HepG2 (cell line): ENCODE measurements around the gene SH2D3C. TPM values are rescaled to one million over a fixed set of nuclear protein-coding genes. Genes with fewer than 3 reads are reported as not detected.

Source experiments
- CENPX ChIP-seq: sonication (generic); formaldehyde crosslinking; IDR thresholded peaks from 2 replicates; pipeline ENCODE4 v1.9.0; 2021; ENCODE audit warnings: mild to moderate bottlenecking, missing genetic modification reagents, moderate library complexity
- FLYWCH1 ChIP-seq: sonication (generic); formaldehyde crosslinking; IDR thresholded peaks from 2 replicates; pipeline ENCODE4 v1.8.1; 2023; ENCODE audit warnings: mild to moderate bottlenecking, missing genetic modification reagents
- LRRFIP1 ChIP-seq: sonication (generic); formaldehyde crosslinking; conservative IDR thresholded peaks from 2 replicates; pipeline ENCODE4 v1.4.0; 2020; ENCODE audit warnings: missing genetic modification reagents
- MXD1 ChIP-seq: sonication (generic); formaldehyde crosslinking; IDR thresholded peaks from 2 replicates; pipeline ENCODE4 v1.4.0; 2020; ENCODE audit warnings: mild to moderate bottlenecking, missing genetic modification reagents
- POLR2G ChIP-seq: fragments of 200-400 bp; formaldehyde crosslinking; IDR thresholded peaks from 2 replicates; pipeline ENCODE4 v1.6.1; 2018; ENCODE audit warnings: mild to moderate bottlenecking, low read depth, low read length, moderate library complexity
- SMAD3 ChIP-seq: sonication (generic); formaldehyde crosslinking; IDR thresholded peaks from 2 replicates; pipeline ENCODE4 v1.4.0; 2020; ENCODE audit warnings: missing genetic modification reagents
- ZBTB38 ChIP-seq: sonication (generic); formaldehyde crosslinking; IDR thresholded peaks from 2 replicates; pipeline ENCODE4 v1.5.1; 2020; ENCODE audit warnings: mild to moderate bottlenecking, missing genetic modification reagents
- ZFY ChIP-seq: sonication (generic); formaldehyde crosslinking; IDR thresholded peaks from 2 replicates; pipeline ENCODE4 v1.4.0; 2020; ENCODE audit warnings: missing genetic modification reagents
- ZNF510 ChIP-seq: sonication (generic); formaldehyde crosslinking; IDR thresholded peaks from 2 replicates; pipeline ENCODE4 v1.4.0; 2020; ENCODE audit warnings: low read depth, mild to moderate bottlenecking, missing genetic modification reagents
- ZNF839 ChIP-seq: sonication (generic); formaldehyde crosslinking; IDR thresholded peaks from 2 replicates; pipeline ENCODE4 v1.4.0; 2020; ENCODE audit warnings: missing genetic modification reagents, mild to moderate bottlenecking, borderline replicate concordance
- polyA plus RNA-seq, 8 experiments: library from polyadenylated mRNA; depleted of rRNA in 3 of 8; stranded (reverse) in 7 of 8; unstranded in 1 of 8; fragments of >200 nt; fragmentation: Illumina TruSeq in 4 of 8; extraction: Trizol in 4 of 8; gene quantifications; 2 replicates each; pipeline versions ENCODE4 v1.2.1 to v1.2.3, GENCODE V29; 2011 to 2016; ENCODE audit warnings: low read depth in 4 of 8, missing spikeins in 1 of 8, mixed read lengths in 1 of 8; ENCODE audit not compliant: insufficient read depth in 1 of 8
- total RNA-seq, 5 experiments: library from RNA; depleted of rRNA; stranded (reverse); fragments of >200 nt; fragmentation: Illumina TruSeq; extraction: Trizol; gene quantifications; 2 replicates each; pipeline ENCODE4 v1.2.3, GENCODE V29; 2016; ENCODE audit warnings: low read depth in 1 of 5
- TF ChIP-seq, protein P1 (sequence below): sonication (generic); formaldehyde crosslinking; IDR thresholded peaks from 2 replicates; pipeline ENCODE4 v1.4.0; 2020; ENCODE audit warnings: missing genetic modification reagents
- TF ChIP-seq, protein P2 (sequence below): sonication (generic); formaldehyde crosslinking; IDR thresholded peaks from 2 replicates; pipeline ENCODE4 v1.4.0; 2020; ENCODE audit warnings: missing genetic modification reagents, borderline replicate concordance
- TF ChIP-seq, protein P3 (sequence below): IDR thresholded peaks from 2 replicates; pipeline ENCODE4 v1.6.1; 2012; ENCODE audit warnings: inconsistent platforms
- TF ChIP-seq, protein P4 (sequence below): sonication (generic); formaldehyde crosslinking; IDR thresholded peaks from 2 replicates; pipeline ENCODE4 v1.8.1; 2023; ENCODE audit warnings: mild to moderate bottlenecking, missing genetic modification reagents
- TF ChIP-seq, protein P5 (sequence below): sonication (generic); formaldehyde crosslinking; IDR thresholded peaks from 2 replicates; pipeline ENCODE4 v1.5.1; 2020; ENCODE audit warnings: mild to moderate bottlenecking, missing genetic modification reagents, moderate library complexity

The SH2D3C gene
- total and polyA plus RNA-seq, 2 of the 13 experiments (the other 11 are each of a cell fraction or from before 2014, with no cell fraction given), result not detected

DNA sequence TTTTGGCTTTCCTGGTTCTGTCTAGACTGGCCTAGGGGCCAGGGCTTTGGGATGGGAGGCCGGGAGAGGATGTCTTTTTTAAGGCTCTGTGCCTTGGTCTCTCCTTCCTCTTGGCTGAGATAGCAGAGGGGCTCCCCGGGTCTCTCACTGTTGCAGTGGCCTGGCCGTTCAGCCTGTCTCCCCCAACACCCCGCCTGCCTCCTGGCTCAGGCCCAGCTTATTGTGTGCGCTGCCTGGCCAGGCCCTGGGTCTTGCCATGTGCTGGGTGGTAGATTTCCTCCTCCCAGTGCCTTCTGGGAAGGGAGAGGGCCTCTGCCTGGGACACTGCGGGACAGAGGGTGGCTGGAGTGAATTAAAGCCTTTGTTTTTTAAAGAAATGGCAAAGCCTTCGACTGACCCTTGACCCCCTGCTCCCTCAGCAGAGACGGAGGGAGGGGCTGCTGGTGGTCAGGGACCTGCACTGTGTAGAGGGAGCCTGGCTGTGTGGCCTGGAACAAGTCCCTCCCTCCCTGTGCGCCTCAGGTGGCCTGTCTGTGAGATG, 35.3 kb upstream of the SH2D3C start (continued):
- TF ChIP-seq, protein P1, sequence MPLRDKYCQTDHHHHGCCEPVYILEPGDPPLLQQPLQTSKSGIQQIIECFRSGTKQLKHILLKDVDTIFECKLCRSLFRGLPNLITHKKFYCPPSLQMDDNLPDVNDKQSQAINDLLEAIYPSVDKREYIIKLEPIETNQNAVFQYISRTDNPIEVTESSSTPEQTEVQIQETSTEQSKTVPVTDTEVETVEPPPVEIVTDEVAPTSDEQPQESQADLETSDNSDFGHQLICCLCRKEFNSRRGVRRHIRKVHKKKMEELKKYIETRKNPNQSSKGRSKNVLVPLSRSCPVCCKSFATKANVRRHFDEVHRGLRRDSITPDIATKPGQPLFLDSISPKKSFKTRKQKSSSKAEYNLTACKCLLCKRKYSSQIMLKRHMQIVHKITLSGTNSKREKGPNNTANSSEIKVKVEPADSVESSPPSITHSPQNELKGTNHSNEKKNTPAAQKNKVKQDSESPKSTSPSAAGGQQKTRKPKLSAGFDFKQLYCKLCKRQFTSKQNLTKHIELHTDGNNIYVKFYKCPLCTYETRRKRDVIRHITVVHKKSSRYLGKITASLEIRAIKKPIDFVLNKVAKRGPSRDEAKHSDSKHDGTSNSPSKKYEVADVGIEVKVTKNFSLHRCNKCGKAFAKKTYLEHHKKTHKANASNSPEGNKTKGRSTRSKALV (CRISPR knock-in tag), result no peak
- no peak for TF ChIP-seq ZNF510 (CRISPR knock-in tag)
- TF ChIP-seq, protein P2, sequence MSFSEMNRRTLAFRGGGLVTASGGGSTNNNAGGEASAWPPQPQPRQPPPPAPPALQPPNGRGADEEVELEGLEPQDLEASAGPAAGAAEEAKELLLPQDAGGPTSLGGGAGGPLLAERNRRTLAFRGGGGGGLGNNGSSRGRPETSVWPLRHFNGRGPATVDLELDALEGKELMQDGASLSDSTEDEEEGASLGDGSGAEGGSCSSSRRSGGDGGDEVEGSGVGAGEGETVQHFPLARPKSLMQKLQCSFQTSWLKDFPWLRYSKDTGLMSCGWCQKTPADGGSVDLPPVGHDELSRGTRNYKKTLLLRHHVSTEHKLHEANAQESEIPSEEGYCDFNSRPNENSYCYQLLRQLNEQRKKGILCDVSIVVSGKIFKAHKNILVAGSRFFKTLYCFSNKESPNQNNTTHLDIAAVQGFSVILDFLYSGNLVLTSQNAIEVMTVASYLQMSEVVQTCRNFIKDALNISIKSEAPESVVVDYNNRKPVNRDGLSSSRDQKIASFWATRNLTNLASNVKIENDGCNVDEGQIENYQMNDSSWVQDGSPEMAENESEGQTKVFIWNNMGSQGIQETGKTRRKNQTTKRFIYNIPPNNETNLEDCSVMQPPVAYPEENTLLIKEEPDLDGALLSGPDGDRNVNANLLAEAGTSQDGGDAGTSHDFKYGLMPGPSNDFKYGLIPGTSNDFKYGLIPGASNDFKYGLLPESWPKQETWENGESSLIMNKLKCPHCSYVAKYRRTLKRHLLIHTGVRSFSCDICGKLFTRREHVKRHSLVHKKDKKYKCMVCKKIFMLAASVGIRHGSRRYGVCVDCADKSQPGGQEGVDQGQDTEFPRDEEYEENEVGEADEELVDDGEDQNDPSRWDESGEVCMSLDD (CRISPR knock-in tag), result no peak
- no peak for TF ChIP-seq SMAD3 (CRISPR knock-in tag)
- TF ChIP-seq POLR2G, result peak; percentile 39; the same call in 1 of the 2 replicates
- TF ChIP-seq ZNF839 (CRISPR knock-in tag), result no peak
- TF ChIP-seq, protein P3, sequence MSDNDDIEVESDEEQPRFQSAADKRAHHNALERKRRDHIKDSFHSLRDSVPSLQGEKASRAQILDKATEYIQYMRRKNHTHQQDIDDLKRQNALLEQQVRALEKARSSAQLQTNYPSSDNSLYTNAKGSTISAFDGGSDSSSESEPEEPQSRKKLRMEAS, result peak; percentile 85
- no peak for TF ChIP-seq CENPX (CRISPR knock-in tag)
- TF ChIP-seq MXD1 (CRISPR knock-in tag), result no peak
- TF ChIP-seq, protein P4, sequence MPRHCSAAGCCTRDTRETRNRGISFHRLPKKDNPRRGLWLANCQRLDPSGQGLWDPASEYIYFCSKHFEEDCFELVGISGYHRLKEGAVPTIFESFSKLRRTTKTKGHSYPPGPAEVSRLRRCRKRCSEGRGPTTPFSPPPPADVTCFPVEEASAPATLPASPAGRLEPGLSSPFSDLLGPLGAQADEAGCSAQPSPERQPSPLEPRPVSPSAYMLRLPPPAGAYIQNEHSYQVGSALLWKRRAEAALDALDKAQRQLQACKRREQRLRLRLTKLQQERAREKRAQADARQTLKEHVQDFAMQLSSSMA (CRISPR knock-in tag), result no peak
- TF ChIP-seq LRRFIP1, result no peak
- peak; percentile 59; the same call in 1 of the 2 replicates for TF ChIP-seq ZFY (CRISPR knock-in tag)
- TF ChIP-seq FLYWCH1 (CRISPR knock-in tag), result no peak
- peak; percentile 51; the same call in 1 of the 2 replicates for TF ChIP-seq ZBTB38 (CRISPR knock-in tag)
- TF ChIP-seq, protein P5, sequence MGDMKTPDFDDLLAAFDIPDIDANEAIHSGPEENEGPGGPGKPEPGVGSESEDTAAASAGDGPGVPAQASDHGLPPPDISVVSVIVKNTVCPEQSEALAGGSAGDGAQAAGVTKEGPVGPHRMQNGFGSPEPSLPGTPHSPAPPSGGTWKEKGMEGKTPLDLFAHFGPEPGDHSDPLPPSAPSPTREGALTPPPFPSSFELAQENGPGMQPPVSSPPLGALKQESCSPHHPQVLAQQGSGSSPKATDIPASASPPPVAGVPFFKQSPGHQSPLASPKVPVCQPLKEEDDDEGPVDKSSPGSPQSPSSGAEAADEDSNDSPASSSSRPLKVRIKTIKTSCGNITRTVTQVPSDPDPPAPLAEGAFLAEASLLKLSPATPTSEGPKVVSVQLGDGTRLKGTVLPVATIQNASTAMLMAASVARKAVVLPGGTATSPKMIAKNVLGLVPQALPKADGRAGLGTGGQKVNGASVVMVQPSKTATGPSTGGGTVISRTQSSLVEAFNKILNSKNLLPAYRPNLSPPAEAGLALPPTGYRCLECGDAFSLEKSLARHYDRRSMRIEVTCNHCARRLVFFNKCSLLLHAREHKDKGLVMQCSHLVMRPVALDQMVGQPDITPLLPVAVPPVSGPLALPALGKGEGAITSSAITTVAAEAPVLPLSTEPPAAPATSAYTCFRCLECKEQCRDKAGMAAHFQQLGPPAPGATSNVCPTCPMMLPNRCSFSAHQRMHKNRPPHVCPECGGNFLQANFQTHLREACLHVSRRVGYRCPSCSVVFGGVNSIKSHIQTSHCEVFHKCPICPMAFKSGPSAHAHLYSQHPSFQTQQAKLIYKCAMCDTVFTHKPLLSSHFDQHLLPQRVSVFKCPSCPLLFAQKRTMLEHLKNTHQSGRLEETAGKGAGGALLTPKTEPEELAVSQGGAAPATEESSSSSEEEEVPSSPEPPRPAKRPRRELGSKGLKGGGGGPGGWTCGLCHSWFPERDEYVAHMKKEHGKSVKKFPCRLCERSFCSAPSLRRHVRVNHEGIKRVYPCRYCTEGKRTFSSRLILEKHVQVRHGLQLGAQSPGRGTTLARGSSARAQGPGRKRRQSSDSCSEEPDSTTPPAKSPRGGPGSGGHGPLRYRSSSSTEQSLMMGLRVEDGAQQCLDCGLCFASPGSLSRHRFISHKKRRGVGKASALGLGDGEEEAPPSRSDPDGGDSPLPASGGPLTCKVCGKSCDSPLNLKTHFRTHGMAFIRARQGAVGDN (CRISPR knock-in tag), result peak; percentile 91
